HAP-1 (cell line): Measurements from ENCODE around the gene GATA3.
"Not testable (repeated sequence)": the region's sequence is repeated elsewhere in the genome, so short reads cannot be mapped to it uniquely, and the experiment has no call there.

Experiments
- DNase-seq, 2 experiments: peaks; one replicate each; pipeline ENCODE4 v3.0.0-alpha.2; 2016 to 2020; ENCODE audit warnings: low spot score in 2 of 2
- H3K27me3 ChIP-seq: fragments of 250-450 bp; sonication (Bioruptor Pico); 2 replicates; pipeline ENCODE4 v1.5.1; 2020; ENCODE audit warnings: low read depth, mild to moderate bottlenecking, moderate library complexity
- H3K36me3 ChIP-seq: fragments of 250-450 bp; sonication (Bioruptor Pico); replicated peaks from 2 replicates; pipeline ENCODE4 v1.5.1; 2020; ENCODE audit warnings: mild to moderate bottlenecking
- H3K4me1 ChIP-seq: fragments of 250-450 bp; sonication (Bioruptor Pico); 2 replicates; pipeline ENCODE4 v1.5.1; 2020; ENCODE audit warnings: mild to moderate bottlenecking
- H3K4me3 ChIP-seq: fragments of 250-450 bp; sonication (Bioruptor Pico); 2 replicates; pipeline ENCODE4 v1.5.1; 2020; ENCODE audit warnings: mild to moderate bottlenecking, moderate library complexity
- H3K9me3 ChIP-seq: fragments of 250-450 bp; sonication (Bioruptor Pico); 2 replicates; pipeline ENCODE4 v1.5.1; 2020; ENCODE audit warnings: mild to moderate bottlenecking, moderate library complexity
- in situ Hi-C: fragments of 300-500 bp; cut with MboI; formaldehyde crosslinking; loops from 3 replicates; pipeline ENCODE4 v1.14.3; 2020; ENCODE audit warnings: low sequenced_read_pairs, inconsistent platforms, mixed read lengths

Gene GATA3

GRCh38 chr10:8054494-8055407 lies at the start of gene GATA3:
Gene GATA3 (plus strand): TSS chr10:8054688. CDS start chr10:8055656, 968 bp downstream.
- in situ Hi-C loops: no loop called here

DNA sequence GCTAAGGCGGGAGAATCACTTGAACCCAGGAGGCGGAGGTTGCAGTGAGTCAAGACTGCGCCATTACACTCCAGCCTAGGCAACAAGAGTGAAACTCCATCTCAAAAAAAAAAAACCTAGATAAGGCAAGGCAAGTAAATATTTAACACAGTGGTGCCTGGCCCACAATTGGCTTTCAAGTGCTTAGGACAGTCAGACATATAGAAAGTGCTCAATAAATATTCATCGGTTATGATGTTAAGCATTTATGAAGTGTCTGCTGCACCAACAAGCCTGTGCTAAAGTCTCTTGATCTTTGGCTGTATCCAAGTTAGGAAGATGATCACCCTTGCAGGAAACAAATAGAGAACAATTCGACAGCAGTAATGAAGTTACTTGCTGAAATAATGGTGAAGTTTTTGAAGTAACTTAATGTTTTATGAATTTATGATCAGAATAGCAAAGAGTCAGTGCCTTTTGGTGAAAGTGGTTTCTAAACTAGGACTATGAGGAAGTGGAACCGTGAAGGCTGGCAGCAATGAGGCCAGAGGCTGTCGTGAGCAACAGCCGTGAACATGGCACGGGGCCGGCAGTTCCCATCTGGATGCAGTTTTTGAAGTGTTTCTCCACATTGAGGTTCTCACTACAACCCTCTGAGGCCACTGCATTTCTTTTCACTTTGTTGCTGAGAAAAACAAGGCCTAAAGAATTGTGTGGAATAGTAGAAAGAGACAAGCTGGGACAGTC lies 48.1 kb upstream of the GATA3 start:
- Histone ChIP-seq H3K9me3 (peaks cover 3% of the 10 kb centered on the region; the same call in 1 of the 2 replicates), H3K27me3 (no peaks in the 10 kb centered on the region), H3K4me3 (no peak overlapping the region), H3K36me3 (no peaks in the 10 kb centered on the region; the same call in 1 of the 2 replicates), H3K4me1 (no peaks in the 10 kb centered on the region)
- in situ Hi-C loops: no loop called here
- no peak for DNase-seq

More at GRCh38 chr10:8054494-8055407, at the start of gene GATA3:
- H3K4me3 ChIP-seq: peak within 1 kb of the TSS; percentile 51
- no peaks in the 10 kb centered on the region for H3K9me3 ChIP-seq
- H3K27me3 ChIP-seq: no peaks in the 10 kb centered on the region
- H3K36me3 ChIP-seq: peaks cover 7% of the 10 kb centered on the region
- peak; percentile 47 to 80 for DNase-seq
- peaks cover 8% of the 10 kb centered on the region for H3K4me1 ChIP-seq

GRCh38 chr10:8009031-8009430 lies 45.5 kb upstream of the GATA3 start:
- in situ Hi-C loops: no loop called here
- Histone ChIP-seq H3K9me3 (peaks cover 3% of the 10 kb centered on the region; the same call in 1 of the 2 replicates), H3K4me3 (no peak overlapping the region), H3K4me1 (no peaks in the 10 kb centered on the region), H3K27me3 (no peaks in the 10 kb centered on the region), H3K36me3 (no peaks in the 10 kb centered on the region; the same call in none of the 2 replicates)
- DNase-seq: no peak

- H3K36me3 ChIP-seq: no peaks in the 10 kb centered on the region; the same call in none of the 2 replicates
- no peak for DNase-seq
- H3K9me3 ChIP-seq: no peaks in the 10 kb centered on the region
- in situ Hi-C loops: no loop called here
- H3K4me3 ChIP-seq: no peak overlapping the region
- no peaks in the 10 kb centered on the region for H3K27me3 ChIP-seq
- H3K4me1 ChIP-seq: no peaks in the 10 kb centered on the region
These were observed 41.5 kb upstream of the GATA3 start for GRCh38 chr10:8013006-8013405.

DNA sequence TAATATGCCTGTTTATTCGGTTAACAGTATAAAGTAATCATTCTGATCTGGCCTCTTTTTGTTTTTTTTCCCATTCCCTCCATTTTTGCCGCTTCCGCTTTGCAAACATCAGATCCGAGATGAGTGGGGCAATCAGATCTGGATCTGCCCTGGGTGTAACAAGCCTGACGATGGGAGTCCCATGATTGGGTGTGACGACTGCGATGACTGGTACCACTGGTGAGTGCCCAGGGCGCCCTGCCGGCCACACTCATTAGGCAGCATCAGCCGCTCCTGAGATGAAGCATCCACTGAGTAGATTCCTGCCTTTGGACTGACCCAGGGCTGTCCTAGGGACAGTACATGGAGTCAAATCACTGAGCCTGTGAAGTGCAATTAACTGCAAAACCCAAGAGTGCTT lies 40.9 kb upstream of the GATA3 start:
- no peaks in the 10 kb centered on the region for H3K27me3 ChIP-seq
- no peaks in the 10 kb centered on the region for H3K4me1 ChIP-seq
- H3K4me3 ChIP-seq: no peak overlapping the region
- DNase-seq: no peak
- H3K36me3 ChIP-seq: no peaks in the 10 kb centered on the region; the same call in none of the 2 replicates
- in situ Hi-C loops: no loop called here
- H3K9me3 ChIP-seq: no peaks in the 10 kb centered on the region

DNA sequence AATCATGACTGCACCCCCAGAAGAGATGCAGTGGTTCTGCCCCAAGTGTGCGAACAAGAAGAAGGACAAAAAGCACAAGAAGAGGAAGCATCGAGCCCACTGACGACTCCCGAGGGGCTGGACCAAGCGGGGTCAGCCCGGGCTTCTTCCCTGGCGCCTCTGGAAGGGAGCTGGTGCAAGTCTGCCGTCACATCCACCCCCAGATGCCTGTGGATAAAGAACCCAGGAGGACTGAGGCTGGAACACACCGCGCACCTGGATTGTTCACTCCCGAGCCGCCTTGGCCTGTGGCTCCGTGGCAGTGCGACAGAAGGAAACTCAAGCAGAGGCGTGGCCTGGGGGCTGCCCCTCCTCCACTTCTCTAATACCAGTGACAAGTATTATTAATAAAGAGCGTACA lies 39.8 kb upstream of the GATA3 start:
- Histone ChIP-seq H3K4me1 (no peaks in the 10 kb centered on the region), H3K27me3 (no peaks in the 10 kb centered on the region), H3K36me3 (no peaks in the 10 kb centered on the region; the same call in none of the 2 replicates), H3K4me3 (no peak overlapping the region), H3K9me3 (no peaks in the 10 kb centered on the region)
- DNase-seq: no peak
- in situ Hi-C loops: no loop called here

DNA sequence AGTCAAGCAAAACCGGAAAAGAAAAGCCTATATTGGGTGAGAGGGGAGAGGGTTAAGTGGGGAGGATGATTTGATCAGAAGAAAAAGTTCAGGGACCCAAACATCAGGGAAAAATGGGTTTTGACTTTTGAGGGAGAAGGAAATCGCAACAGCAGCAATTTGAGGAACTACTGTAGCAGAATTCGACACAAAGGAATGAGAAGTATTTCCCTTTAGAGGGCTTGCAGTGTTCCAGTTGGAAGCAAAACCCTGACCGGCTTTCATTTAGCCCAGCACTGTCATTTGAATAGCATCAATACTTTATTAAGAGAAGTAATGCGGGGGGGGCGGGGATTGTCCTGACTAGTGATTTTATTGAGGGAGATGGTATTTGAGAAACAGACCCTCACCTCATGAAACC lies 37.2 kb upstream of the GATA3 start:
- no peaks in the 10 kb centered on the region for H3K27me3 ChIP-seq
- H3K9me3 ChIP-seq: no peaks in the 10 kb centered on the region
- no peaks in the 10 kb centered on the region; the same call in 1 of the 2 replicates for H3K36me3 ChIP-seq
- no peaks in the 10 kb centered on the region for H3K4me1 ChIP-seq
- no peak overlapping the region for H3K4me3 ChIP-seq
- in situ Hi-C loops: no loop called here
- no peak for DNase-seq

DNA sequence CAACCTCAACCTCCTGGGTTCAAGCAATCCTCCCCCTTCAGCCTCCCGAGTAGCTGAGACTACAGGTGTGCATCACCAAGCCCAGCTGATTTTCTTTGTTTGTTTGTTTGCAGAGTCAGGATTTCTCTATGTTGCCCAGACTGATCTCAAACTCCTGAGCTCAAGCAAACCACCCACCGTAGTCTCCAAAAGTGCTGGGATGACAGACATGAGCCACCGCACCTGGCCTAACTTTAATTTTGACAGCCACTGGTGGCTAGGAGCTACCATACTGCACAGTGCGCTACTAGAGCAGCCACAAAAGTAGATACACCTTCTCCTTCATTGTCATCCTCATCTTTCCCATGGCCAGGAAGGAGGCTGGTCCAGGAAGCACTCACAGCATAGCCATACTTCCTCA lies 31.2 kb upstream of the GATA3 start:
- H3K4me1 ChIP-seq: no peaks in the 10 kb centered on the region
- no peaks in the 10 kb centered on the region for H3K36me3 ChIP-seq
- H3K9me3 ChIP-seq: no peaks in the 10 kb centered on the region
- in situ Hi-C loops: no loop called here
- DNase-seq: no peak
- no peak overlapping the region for H3K4me3 ChIP-seq
- H3K27me3 ChIP-seq: no peaks in the 10 kb centered on the region

GRCh38 chr10:8023851-8024250 lies 30.6 kb upstream of the GATA3 start:
- in situ Hi-C loops: no loop called here
- Histone ChIP-seq H3K4me1 (no peaks in the 10 kb centered on the region), H3K36me3 (no peaks in the 10 kb centered on the region), H3K27me3 (no peaks in the 10 kb centered on the region), H3K4me3 (no peak overlapping the region), H3K9me3 (no peaks in the 10 kb centered on the region)
- no peak for DNase-seq

GRCh38 chr10:8026349-8027259 lies 27.9 kb upstream of the GATA3 start:
- H3K4me3 ChIP-seq: no peak overlapping the region
- DNase-seq: no peak

DNA sequence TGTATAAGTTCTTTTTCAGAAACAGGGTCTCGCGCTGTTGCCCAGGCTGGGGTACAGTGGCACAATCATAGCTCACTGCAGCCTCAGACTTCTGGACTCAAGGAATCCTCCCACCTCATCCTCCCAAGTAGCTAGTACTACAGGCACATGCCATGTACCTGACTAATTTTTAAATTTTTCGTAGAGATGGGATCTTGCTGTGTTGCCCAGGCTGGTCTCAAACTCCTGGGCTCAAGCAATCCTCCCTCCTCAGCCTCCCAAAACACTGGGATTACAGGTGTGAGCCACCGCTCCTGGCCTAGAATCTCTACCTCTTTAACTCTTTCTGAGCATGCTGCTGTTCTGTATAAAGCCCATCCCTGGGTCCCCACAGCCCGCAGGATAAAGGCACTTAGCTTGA lies 23.3 kb upstream of the GATA3 start:
- H3K9me3 ChIP-seq, in situ Hi-C loops, DNase-seq, H3K36me3 ChIP-seq, H3K4me3 ChIP-seq, H3K4me1 ChIP-seq, H3K27me3 ChIP-seq: not testable (repeated sequence)

More at GRCh38 chr10:8026349-8027259, 27.9 kb upstream of the GATA3 start:
- Histone ChIP-seq H3K4me1 (no peaks in the 10 kb centered on the region), H3K9me3 (no peaks in the 10 kb centered on the region), H3K27me3 (no peaks in the 10 kb centered on the region), H3K36me3 (no peaks in the 10 kb centered on the region)
- in situ Hi-C loops: no loop called here

DNA sequence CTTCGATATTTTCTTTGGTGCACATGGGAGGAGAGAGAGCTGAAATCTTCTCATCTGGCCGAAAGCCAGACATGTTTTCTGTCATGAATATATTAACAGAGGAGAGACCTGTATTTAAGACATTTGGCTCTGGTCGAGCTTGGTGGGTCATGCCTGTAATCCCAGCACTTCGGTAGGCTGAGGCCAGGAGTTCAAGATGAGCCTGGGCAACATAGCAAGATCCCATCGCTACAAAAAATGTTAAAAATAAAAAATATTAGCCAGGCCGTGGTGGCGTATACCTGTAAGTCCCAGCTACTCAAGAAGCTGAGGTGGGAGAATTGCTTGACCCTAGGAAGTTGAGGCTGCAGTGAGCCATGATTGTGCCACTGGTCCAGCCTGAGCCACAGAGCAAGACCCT lies 21.9 kb upstream of the GATA3 start:
- no peaks in the 10 kb centered on the region for H3K9me3 ChIP-seq

DNA sequence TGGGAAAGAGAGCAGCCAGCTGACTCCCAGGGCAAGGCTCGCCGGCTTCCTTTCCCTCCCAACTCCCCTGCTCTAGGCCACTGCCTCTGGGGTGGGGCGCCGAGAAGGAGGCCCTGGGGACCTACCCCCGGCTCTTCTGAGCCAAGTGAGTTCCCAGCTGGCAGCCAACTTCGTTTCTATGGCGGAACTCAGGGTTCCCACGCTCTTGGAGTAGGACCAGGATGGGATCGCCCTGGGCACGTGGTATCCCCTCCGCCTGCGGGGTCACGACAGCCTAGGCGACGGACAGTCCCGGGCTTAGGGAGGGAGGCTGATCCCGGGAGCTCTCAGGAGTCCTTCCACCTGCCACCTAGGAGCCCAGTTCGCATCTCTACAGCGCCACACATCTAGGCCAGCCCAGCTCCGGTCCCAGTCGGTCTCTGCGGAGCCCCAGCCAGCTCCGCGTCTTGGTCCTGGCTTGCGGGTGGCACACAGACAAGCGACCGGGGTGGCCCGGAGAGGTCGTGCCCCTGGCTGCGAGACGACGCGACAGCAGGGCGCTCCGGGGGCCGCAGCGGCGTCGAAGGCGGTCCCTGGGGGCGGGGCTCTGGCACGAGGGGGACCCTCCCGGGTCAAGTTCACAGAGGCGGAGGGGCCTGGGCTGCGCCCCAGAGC lies 20.5 kb upstream of the GATA3 start:
- Histone ChIP-seq H3K36me3 (no peaks in the 10 kb centered on the region), H3K4me1 (no peaks in the 10 kb centered on the region), H3K27me3 (peaks cover 11% of the 10 kb centered on the region), H3K4me3 (no peak overlapping the region), H3K9me3 (no peaks in the 10 kb centered on the region)
- in situ Hi-C loops: no loop called here
- DNase-seq: no peak

More for the DNA sequence above, 21.9 kb upstream of the GATA3 start:
- no peaks in the 10 kb centered on the region for H3K4me1 ChIP-seq
- in situ Hi-C loops: no loop called here
- no peak for DNase-seq
- H3K27me3 ChIP-seq: no peaks in the 10 kb centered on the region
- no peaks in the 10 kb centered on the region for H3K36me3 ChIP-seq
- no peak overlapping the region for H3K4me3 ChIP-seq
